KOPT-K1 (cell line): ENCODE measurements around the gene ATXN3.
A peak's percentile ranks its signal among the peaks of the same experiment; 100 is the strongest.
"Not testable (repeated sequence)": the region's sequence is repeated elsewhere in the genome, so short reads cannot be mapped to it uniquely, and the experiment has no call there.

Source experiments
- H3K27ac ChIP-seq: fragments of 200-600 bp; sonication (generic); 2 replicates; pipeline ENCODE4 v1.5.1; 2016; ENCODE audit warnings: antibody characterized with exemption, mild to moderate bottlenecking, low read depth, low read length; ENCODE audit not compliant: poor library complexity, severe bottlenecking
- H3K36me3 ChIP-seq: fragments of 200-600 bp; sonication (generic); 2 replicates; pipeline ENCODE4 v1.5.1; 2017; ENCODE audit warnings: antibody characterized with exemption, mild to moderate bottlenecking, low read length, moderate library complexity; ENCODE audit not compliant: insufficient read depth
- H3K9me3 ChIP-seq: fragments of 200-600 bp; sonication (generic); 2 replicates; pipeline ENCODE4 v1.5.1; 2017; ENCODE audit warnings: antibody characterized with exemption, low read length, mild to moderate bottlenecking; ENCODE audit not compliant: insufficient read depth, poor library complexity, severe bottlenecking

ATXN3 gene

GRCh38 chr14:92105893-92106142 is 564 bp downstream of the ATXN3 start:
- Histone ChIP-seq H3K27ac (peak overlapping the region; percentile 84), H3K36me3 (no peaks in the 10 kb centered on the region), H3K9me3 (no peaks in the 10 kb centered on the region)

GRCh38 chr14:92105073-92105892 is 1.1 kb downstream of the ATXN3 start:
- Histone ChIP-seq H3K9me3 (no peaks in the 10 kb centered on the region), H3K27ac (peak overlapping the region; percentile 84), H3K36me3 (no peaks in the 10 kb centered on the region)

GRCh38 chr14:92103363-92103989 is 2.9 kb downstream of the ATXN3 start:
- no peaks in the 10 kb centered on the region for H3K9me3 ChIP-seq

GRCh38 chr14:92099802-92100201 is 6.6 kb downstream of the ATXN3 start:
- Histone ChIP-seq H3K36me3 (peaks cover 18% of the 10 kb centered on the region), H3K9me3 (no peaks in the 10 kb centered on the region), H3K27ac (no peak overlapping the region)

More at GRCh38 chr14:92103363-92103989, 2.9 kb downstream of the ATXN3 start:
- Histone ChIP-seq H3K27ac (no peak overlapping the region), H3K36me3 (no peaks in the 10 kb centered on the region)

DNA sequence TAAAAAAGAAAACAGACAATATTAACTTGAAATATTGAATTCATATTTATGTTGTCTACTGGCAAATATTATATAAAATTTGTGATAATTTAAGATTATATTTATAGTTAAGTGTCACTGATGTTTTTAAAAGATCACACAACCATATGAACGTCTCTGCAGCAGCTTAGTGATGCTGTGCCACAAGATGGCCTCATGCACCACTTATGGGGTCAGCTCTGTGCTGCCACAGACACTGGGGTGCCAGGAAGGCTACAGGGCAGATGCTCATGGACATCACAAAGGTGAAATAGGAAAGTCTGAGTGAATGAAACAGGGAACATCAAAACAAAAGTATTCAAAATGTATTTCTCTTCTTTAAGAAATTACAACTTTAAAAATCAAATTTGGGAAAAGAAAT is 13.1 kb downstream of the ATXN3 start:
- Histone ChIP-seq H3K27ac (no peak overlapping the region), H3K9me3 (no peaks in the 10 kb centered on the region), H3K36me3 (peaks cover 68% of the 10 kb centered on the region)

GRCh38 chr14:92088494-92088893 is 17.9 kb downstream of the ATXN3 start:
- peaks cover 84% of the 10 kb centered on the region for H3K36me3 ChIP-seq
- H3K9me3 ChIP-seq, result no peaks in the 10 kb centered on the region
- no peak overlapping the region for H3K27ac ChIP-seq

GRCh38 chr14:92074555-92074954 is 31.8 kb downstream of the ATXN3 start:
- peaks cover 72% of the 10 kb centered on the region for H3K36me3 ChIP-seq

DNA sequence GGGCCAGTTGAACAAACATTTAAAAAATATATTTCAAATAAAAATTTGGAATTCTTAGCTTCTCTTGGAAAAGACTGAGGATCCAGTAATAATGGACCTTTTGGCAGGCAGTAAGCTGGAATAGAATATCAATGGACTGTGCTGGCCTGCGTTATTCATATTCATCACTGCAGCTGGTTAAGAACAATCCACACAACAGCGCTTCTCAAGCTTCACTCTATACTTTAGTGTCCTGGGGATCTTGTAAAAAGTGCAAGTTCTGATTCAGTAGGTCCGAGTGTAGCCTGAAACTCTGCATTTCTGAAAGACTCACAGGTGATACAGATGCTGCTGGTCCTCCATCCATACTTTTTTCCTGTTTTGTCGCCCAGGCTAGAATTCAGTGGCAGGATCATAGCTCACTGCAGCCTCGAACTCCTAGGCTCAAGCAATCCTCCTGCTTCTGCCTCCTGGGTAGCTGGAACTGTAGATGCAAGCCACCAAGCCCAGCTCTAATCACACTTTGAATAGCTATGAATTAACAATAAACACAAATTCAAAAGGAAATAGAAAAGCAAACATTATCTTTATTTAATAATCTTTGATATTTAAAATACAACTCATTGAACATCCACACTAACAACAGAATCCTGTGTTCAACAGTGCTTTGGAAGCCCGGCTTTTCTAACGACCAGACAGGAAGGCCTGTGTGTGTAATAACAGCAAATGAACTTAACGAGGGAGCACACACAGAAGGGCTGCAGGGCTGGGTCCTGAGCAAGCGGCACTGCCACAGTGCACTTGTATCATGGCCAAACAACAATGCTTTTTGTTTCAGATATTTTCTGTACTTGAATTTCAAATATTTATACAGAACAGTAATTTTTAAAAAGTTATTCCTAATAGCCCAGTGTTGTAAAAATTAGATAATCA is 48.1 kb downstream of the ATXN3 start:
- Histone ChIP-seq H3K36me3 (peaks cover 2% of the 10 kb centered on the region), H3K9me3 (no peaks in the 10 kb centered on the region), H3K27ac (no peak overlapping the region)

More at GRCh38 chr14:92074555-92074954, 31.8 kb downstream of the ATXN3 start:
- H3K9me3 ChIP-seq, result no peaks in the 10 kb centered on the region
- H3K27ac ChIP-seq, result no peak overlapping the region

DNA sequence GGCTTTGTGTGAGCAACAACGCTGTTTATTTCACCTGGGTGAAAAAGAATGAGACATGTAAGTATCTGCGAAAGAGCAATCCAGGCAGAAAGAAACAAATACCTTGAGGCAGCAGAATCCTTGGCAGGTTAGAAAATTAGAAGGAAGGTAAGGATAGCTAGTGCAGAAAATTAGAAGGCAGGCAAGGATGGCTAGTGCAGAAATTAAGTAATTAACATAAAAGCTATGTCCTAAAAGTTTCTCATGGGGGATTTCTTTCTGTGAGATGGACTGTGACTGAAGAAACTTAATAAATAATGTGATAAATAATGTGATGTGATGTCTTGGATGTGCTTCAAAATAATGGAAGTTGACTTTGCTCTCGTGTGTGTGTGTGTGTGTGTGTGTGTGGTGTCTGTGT is 56.6 kb downstream of the ATXN3 start:
- H3K9me3 ChIP-seq, result no peaks in the 10 kb centered on the region
- H3K36me3 ChIP-seq, result no peaks in the 10 kb centered on the region
- H3K27ac ChIP-seq, result no peak overlapping the region

GRCh38 chr14:92049221-92049620 is 57.2 kb downstream of the ATXN3 start:
- not testable (repeated sequence) for H3K9me3 ChIP-seq, H3K27ac ChIP-seq, H3K36me3 ChIP-seq

- H3K27ac ChIP-seq, H3K9me3 ChIP-seq, H3K36me3 ChIP-seq: not testable (repeated sequence)
Observed at GRCh38 chr14:92045904-92046303, 60.5 kb downstream of the ATXN3 start.

GRCh38 chr14:92041766-92042165 is 64.6 kb downstream of the ATXN3 start:
- not testable (repeated sequence) for H3K9me3 ChIP-seq, H3K27ac ChIP-seq, H3K36me3 ChIP-seq

GRCh38 chr14:92041203-92041602 is 65.2 kb downstream of the ATXN3 start:
- Histone ChIP-seq H3K9me3 (no peaks in the 10 kb centered on the region), H3K36me3 (peaks cover 9% of the 10 kb centered on the region; the same call in 1 of the 2 replicates), H3K27ac (peak overlapping the region; percentile 87)

DNA sequence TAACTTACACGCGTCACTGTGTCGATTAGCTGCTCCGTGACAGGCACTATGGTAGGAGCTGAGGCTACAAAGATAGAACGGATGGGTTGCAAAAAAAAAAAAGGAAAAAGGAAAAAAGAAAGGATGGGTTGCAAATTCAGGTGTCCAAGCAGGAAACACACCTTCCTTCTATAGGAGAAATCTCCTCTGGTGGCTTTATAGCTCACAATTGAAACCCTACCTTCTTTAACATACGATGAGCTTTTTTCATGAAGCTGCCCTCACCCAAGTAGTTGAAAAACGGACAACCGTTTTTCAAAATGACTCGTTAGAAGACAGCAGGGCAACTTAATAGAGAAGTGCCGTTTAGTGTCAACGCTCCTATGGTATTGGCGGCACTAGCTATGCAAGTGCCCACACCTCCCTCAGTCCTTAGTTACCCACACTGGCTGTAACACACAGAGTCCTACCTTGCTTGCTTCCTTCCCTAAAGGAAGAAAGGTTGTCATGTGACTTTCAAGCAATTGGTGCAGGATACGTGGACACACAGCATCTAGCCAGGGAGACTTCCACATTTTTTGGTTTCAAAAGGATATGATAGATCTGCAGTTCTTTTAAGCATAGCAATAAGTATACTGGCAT is 65.8 kb downstream of the ATXN3 start:
- H3K27ac ChIP-seq, result peak overlapping the region; percentile 87
- H3K9me3 ChIP-seq, result no peaks in the 10 kb centered on the region
- peaks cover 9% of the 10 kb centered on the region; the same call in 1 of the 2 replicates for H3K36me3 ChIP-seq
